ENCODE data around the gene LDHD.
"Not testable (repeated sequence)": the region's sequence is repeated elsewhere in the genome, so short reads cannot be mapped to it uniquely, and the experiment has no call there.

LDHD gene

DNA sequence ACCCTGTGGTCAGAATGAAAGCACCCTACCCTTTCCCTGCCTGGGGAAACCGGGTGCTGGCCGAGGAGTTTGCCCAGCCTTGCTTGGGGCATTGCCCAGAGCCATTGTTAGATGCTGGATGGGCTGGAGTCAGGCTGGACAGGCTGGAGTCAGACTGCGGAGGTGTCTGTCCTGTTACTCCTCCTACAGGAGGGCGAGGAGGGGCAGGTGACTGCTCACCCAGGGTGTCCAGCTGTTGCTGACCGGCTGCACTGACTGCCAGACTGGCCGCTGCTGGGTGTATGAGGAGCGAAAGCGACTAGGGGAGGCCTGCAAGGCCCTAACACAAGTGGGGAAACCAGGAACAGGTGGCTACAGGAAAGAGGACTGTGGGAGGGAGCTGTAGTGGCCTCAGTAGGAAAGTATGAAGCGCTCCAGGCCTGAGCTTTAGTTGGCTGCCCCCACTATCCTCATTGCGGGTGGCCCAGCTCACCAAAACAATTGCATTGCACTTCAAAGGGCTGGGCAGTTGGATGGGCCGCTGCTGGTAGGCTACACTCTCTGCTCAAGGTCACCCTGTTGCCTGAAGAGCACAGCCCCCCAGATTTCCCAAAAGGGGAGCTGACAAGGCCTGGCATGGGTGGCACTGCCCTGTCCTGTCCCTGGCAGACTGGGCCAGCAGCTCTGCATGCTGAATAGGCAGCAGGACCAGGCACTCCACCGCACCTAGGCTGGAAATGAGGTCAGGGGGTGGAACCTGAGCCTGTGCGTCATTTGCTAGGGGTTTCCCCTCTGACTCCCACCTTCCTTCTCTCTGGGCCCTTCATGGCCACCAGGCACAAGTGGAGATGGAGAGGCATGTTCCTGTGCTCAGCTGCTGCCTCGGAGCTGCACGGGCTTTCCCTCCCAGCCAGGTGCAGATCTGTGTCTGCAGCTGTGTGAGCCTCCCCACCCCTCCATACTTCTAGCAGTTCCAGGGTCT lies 18.4 kb downstream of the LDHD start:
- DNase-seq, result peak; percentile 68 to 77

DNA sequence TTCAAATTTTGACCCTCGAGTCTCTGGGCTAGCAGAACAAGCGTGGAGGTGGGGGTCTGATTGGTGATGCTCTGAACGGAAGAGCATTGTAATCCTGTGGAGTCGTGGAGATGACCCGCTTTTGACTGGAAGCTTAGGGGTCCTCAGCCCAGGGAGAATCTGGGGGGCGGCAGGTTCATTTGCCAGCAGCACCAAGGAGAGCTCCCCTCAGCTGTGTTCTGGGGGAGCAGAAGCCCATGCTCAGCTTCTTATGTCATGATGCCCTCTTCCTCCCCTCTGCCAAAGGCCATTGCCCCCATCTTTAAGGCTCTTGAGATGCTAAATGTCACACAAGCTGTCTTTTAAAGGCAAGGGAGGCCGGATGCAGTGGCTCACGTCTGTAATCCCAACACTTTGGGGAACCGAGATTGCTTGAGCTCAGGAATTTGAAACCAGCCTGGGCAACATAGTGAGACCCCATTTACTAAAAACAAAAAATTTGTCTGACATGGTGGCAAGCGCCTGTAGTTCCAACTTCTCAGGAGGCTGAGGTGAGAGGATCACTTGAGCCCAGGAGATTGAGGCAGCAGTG lies 19.3 kb downstream of the LDHD start:
- DNase-seq, result no peak

GRCh38 chr16:75096656-75097055 lies 19.9 kb downstream of the LDHD start:
- DNase-seq, result no peak

DNA sequence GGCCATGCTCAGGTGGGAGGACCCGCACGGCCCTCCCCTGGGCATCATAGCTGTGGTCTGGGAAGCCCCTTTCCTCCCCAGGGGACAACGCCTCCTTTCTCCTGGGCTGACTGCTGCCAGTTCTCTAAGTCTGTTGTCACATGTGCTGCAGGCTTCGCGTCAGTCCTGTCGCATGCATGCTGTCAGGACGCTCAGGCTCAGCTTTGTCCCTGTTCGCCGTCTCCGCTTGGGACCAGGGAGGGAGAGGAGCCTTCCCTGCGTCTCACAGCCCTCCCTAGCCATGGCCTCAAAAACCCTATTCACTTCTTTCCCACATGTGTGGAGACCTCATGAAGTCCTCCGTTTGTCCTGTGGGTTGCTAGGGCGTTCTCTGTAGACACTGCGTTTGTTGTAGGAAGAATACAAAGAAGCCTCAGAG lies 21.4 kb downstream of the LDHD start:
- no peak for DNase-seq

- no peak for DNase-seq
Measured at GRCh38 chr16:75093598-75094540, 22.7 kb downstream of the LDHD start.

DNA sequence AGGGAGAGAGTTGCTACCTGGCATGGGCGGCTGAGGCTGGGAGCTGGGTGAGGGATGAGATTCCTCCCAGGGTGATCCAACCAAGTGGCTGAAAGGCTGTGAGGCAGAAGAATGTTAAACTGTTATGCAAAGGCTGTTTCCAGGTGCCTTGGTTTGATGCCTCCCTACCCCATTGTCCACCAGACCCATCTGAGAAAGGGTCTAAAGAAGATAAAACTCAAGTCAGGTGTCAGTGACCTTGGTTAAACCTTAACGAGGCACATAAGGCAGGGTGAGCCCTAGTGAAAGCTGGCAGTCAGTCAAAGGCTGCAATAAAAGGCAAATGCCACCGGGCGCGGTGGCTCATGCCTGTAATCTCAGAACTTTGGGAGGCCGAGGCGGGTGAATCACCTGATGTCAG lies 23.8 kb downstream of the LDHD start:
- DNase-seq, result no peak

DNA sequence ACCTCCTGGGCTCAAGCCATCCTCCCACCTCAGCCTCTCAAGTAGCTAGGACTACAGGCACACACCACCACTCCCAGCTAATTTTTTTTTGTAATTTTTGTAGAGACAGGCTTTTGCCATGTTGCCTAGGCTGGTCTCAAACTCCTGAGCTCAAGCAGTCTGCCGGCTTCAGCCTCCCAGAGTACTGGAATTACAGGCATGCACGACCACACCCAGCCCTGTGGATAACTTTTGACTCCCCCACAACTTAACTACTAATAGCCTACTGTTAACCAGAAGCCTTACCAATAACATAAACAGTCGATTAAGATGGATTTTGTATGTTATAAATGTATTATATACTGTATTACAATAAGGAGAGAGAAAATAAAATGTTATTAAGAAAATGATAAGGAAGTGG lies 25.0 kb downstream of the LDHD start:
- not testable (repeated sequence) for DNase-seq

DNA sequence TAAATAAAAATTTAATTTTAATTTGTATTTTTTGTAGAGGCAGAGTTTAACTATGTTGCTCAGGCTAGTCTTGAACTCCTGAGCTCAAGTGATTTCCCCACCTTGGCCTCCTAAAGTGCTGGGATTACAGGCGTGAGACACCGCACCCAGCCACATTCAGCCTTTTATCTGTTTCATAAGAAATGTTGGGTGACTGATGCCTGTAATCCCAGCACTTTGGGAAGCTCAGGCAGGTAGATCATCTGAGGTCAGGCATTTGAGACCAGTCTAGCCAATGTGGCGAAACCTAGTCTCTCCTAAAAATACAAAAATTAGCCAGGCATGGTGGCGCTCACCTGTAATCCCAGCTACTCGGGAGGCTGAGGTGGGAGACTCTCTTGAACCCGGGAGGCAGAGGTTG lies 25.7 kb downstream of the LDHD start:
- DNase-seq, result not testable (repeated sequence)

DNA sequence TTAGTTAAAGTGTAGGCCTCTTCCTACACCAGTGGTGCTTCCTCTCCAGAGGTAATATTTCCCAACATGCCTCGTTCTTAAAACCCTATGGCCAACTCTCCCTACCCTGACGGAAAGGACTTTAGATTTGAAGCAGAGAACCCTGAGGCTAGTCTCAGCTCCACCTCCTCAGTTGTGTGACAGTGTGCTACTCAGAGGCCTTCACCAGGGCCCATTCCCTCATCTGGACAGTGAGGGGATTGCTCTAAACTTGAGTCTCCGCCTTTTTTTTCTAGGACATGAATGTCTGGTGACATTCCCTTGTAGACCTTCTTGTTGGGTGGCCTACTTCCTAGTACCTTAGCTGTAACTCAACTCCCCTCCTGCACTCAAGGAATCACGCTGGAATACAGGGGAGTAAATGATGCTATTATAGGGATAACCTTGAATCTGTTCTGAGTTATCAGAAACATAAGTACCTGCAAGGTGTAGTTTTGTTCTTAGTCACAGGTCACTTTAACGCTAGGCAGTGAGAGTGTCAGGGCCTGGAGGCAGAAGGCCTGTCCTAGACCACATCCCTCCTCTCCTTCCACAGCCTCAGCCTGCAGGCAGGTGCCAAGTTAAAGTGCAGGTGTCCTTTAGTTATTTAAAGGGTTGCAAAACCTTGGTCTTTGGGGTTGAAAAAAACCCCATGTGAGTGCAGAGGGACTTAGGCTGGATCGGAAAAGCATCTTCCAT lies 26.9 kb downstream of the LDHD start:
- no peak for DNase-seq

- no peak for DNase-seq
Measured at GRCh38 chr16:75088934-75089333, 27.6 kb downstream of the LDHD start.

DNA sequence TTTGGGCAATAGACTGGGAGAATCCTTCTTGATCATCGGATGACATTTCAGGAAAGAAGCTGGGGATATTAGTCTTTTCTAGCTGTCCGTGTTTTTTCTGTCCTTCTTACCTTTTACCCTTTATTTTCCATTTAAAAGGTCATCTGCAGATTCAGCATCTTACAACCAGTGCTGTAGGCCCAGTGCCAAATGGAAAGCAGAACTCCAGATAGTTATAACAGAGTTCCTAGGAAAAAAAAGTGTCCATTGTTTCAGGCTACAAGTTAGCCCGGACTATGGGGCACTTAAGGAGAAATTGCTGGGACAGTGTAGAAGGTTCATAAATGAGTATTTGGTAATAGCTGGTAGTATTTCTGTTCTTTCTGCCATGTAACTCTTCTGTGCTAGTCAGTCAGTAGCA lies 28.4 kb downstream of the LDHD start:
- DNase-seq, result no peak

DNA sequence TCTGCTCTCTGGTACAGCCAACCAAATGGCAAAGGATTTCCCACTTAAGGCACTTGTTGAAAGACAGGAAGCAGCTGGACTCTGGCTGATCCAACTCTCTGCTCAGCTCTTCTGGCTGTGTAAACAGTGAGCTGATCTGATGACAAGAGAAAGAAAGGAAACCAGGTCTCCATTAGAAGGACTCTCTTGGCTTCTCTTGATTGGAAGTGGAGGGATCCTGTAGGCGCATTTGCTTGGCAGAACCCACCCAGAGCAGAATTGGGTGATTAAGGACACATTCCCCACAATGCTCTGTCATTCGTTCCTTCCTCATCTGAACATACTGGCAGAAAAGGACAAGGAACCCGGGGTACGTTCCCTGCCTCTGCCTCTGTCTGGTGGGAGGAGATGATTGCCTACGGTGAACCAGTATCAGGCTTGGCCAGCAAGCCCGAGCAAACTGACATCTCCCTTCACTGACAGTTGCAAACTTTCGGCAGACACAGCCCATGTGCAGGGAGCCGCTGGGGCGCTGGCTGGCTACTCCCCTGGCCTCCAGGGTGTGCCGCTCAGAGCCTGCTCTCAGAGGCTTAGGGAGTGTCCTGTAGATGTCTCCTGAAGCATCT lies 29.1 kb downstream of the LDHD start:
- no peak for DNase-seq

- DNase-seq, result no peak
Measured at GRCh38 chr16:75086688-75087374, 29.7 kb downstream of the LDHD start.

- no peak for DNase-seq
Measured at GRCh38 chr16:75086281-75086680, 30.3 kb downstream of the LDHD start.

DNA sequence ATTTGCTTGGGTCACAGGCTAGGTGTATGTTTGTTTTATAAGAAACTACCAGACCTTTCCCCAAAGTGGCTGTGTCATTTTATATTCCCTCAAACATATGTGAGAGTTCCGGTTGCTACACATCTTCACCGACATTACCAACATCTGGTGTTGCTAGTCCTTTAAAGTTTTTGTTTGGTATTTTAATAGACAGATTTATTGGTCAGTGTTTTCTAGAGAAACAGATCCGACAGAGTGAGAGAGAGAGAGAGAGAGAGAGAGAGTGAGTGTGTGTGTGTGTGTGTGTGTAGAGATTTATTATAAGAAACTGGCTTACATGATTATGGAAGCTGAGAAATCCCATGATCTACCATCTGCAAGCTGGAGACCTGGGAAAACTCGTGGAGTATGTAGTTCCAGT lies 31.0 kb downstream of the LDHD start:
- no peak for DNase-seq

DNA sequence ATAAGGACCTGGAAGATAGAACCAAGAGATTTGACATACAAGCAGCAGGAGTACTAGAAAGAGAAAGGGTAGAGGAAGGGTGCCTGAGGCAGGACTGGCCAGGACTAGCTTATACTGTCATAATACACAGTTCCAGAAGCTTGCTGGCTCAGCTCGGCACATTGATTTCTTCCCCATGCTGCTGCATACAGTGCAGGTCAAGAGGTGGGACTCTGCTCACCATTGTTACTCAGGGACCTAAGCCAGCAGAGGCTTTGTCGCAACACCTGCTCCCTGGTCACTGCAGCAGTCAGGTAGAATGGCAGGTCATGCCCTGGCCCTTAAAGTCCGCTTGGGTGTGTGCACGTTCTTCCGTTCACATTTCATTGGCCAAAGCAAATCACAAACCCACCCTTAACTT lies 32.8 kb downstream of the LDHD start:
- DNase-seq, result no peak

DNA sequence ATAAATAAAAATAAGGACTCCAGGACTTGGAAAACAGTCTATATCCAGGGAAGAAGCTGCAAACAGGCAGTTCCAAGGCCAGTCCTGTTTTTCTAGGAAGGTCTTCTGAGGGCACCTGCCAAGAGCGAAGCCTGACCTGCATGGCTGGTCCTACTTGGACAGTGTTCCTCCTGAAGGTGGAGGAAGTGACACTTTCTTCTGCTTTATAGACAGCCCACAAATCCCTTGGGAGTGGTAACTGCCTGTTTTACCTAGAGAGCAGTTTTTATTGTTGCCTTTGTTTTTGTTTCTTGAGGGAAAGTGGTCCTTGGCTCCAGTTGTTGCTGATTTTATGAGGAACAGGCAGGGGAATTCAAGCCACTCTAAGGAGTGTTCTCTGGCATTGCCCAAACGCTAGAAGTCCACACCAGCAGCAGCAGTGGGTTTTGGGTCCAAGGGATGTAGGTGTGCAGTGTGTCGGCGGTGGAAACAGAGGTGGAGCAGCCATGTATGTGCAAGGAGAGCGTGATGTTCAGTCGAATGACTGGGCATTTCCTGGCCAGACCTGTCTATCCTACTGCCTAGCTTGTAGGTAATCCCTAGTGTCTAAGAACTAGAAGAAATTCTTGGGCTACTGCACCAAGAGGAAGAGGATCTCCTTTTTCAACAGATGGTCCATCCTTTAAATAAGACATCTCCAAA lies 35.3 kb downstream of the LDHD start:
- DNase-seq, result no peak

DNA sequence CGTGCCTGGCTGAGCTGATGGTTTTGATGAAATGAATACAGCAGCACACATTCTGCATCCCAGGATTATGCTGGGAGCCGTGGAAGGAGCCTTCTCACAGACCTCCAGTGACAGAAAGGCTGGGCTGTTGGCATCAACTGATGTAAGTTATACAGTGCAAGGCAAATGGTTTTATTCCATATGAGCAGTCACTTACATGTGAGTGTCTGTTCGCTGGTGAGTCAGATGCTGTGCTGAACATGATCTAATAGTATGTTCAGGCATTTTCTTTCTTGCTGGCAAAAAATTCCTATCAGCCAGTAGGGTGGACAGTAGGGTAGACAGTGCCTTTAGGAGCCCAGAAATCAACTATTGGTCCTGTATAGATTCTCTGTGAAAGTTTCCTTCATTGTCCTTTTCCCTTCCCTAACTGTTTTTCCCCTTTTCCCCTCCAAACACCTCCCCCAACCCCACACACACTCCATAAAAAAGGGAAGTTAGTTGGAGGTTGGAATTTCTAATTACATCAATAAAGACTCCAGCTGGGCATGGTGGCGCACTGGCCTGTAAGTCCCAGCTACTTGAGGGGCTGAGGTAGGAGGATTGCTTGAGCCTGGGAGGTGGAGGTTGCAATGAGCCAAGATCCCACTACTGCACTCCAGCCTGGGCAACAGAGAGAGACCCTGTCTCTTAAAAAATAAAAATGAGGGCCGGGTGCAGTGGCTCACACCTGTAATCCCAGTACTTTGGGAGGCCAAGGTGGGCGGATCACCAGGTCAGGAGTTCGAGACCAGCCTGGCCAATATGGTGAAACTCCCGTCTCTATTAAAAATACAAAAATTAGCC lies 36.2 kb downstream of the LDHD start:
- no peak for DNase-seq

- no peak for DNase-seq
Measured at GRCh38 chr16:75079346-75079926, 37.1 kb downstream of the LDHD start.

GRCh38 chr16:75078886-75079285 lies 37.7 kb downstream of the LDHD start:
- no peak for DNase-seq
